HG03378 (cell line): Measurements from ENCODE around the gene CA5A.
"Not testable (repeated sequence)": the region's sequence is repeated elsewhere in the genome, so short reads cannot be mapped to it uniquely, and the experiment has no call there.

Experiments
- ATAC-seq: cut with Tn5 transposase; IDR thresholded peaks from one replicate; pipeline ENCODE4 v1.9.1; 2021; ENCODE audit warnings: mild to moderate bottlenecking, moderate library complexity; ENCODE audit not compliant: unreplicated experiment

The CA5A gene

GRCh38 chr16:87926246-87927194 lies 9.8 kb downstream of the CA5A start:
- ATAC-seq: no peak

- no peak for ATAC-seq
These were observed 11.3 kb downstream of the CA5A start for GRCh38 chr16:87924811-87925670.

GRCh38 chr16:87924041-87924810 lies 12.1 kb downstream of the CA5A start:
- no peak for ATAC-seq

- no peak for ATAC-seq
These were observed 14.0 kb downstream of the CA5A start for GRCh38 chr16:87922250-87922871.

GRCh38 chr16:87921236-87921773 lies 15.0 kb downstream of the CA5A start:
- no peak for ATAC-seq

- ATAC-seq: no peak
These were observed 16.7 kb downstream of the CA5A start for GRCh38 chr16:87919681-87919994.

- no peak for ATAC-seq
These were observed 17.3 kb downstream of the CA5A start for GRCh38 chr16:87918866-87919680.

GRCh38 chr16:87918338-87918737 lies 18.0 kb downstream of the CA5A start:
- no peak for ATAC-seq

- no peak for ATAC-seq
These were observed 18.8 kb downstream of the CA5A start for GRCh38 chr16:87917503-87917902.

GRCh38 chr16:87914812-87915211 lies 21.5 kb downstream of the CA5A start:
- no peak for ATAC-seq

- ATAC-seq: not testable (repeated sequence)
These were observed 22.2 kb downstream of the CA5A start for GRCh38 chr16:87914021-87914725.

GRCh38 chr16:87912691-87913090 lies 23.6 kb downstream of the CA5A start:
- not testable (repeated sequence) for ATAC-seq

- not testable (repeated sequence) for ATAC-seq
These were observed 25.1 kb downstream of the CA5A start for GRCh38 chr16:87911106-87911763.

- not testable (repeated sequence) for ATAC-seq
These were observed 27.0 kb downstream of the CA5A start for GRCh38 chr16:87909203-87909935.

- ATAC-seq: not testable (repeated sequence)
These were observed 28.2 kb downstream of the CA5A start for GRCh38 chr16:87908101-87908500.

GRCh38 chr16:87905521-87905920 lies 30.8 kb downstream of the CA5A start:
- ATAC-seq: not testable (repeated sequence)

- not testable (repeated sequence) for ATAC-seq
These were observed 31.4 kb downstream of the CA5A start for GRCh38 chr16:87904963-87905362.

- ATAC-seq: not testable (repeated sequence)
These were observed 35.8 kb downstream of the CA5A start for GRCh38 chr16:87900489-87900888.
